HepG2 (cell line): ENCODE measurements around the gene ATP5MC2. TPM values are rescaled to one million over a fixed set of nuclear protein-coding genes. Genes with fewer than 3 reads are reported as not detected.

Experiments used
- AGO1 ChIP-seq: fragments of 200-400 bp; formaldehyde crosslinking; IDR thresholded peaks from 2 replicates; pipeline ENCODE4 v1.6.1; 2017; ENCODE audit warnings: mild to moderate bottlenecking, low read depth, low read length, moderate library complexity; ENCODE audit not compliant: poor library complexity, severe bottlenecking
- ASH2L ChIP-seq: fragments of 300-600, 200-600 bp; sonication (generic); IDR thresholded peaks from 2 replicates; pipeline ENCODE4 v1.7.0; 2017; ENCODE audit warnings: low read depth, mild to moderate bottlenecking, moderate library complexity, mixed read lengths, low read length; ENCODE audit not compliant: insufficient read length
- CAMTA2 ChIP-seq: sonication (generic); formaldehyde crosslinking; IDR thresholded peaks from 2 replicates; pipeline ENCODE4 v1.4.0; 2020; ENCODE audit warnings: mild to moderate bottlenecking, missing genetic modification reagents, borderline replicate concordance
- DPF2 ChIP-seq: sonication (generic); formaldehyde crosslinking; IDR thresholded peaks from 2 replicates; pipeline ENCODE4 v1.4.0; 2020; ENCODE audit warnings: mild to moderate bottlenecking, low read depth, missing genetic modification reagents, borderline replicate concordance
- KAT2B ChIP-seq: fragments of 150-350 bp; IDR thresholded peaks from 2 replicates; pipeline ENCODE4 v1.6.1; 2014; ENCODE audit warnings: low read depth, low read length, borderline replicate concordance
- KDM4B ChIP-seq: sonication (generic); formaldehyde crosslinking; IDR thresholded peaks from 2 replicates; pipeline ENCODE4 v1.4.0; 2020; ENCODE audit warnings: missing genetic modification reagents
- MAFG ChIP-seq: sonication (generic); formaldehyde crosslinking; IDR thresholded peaks from 2 replicates; pipeline ENCODE4 v1.5.1; 2020; ENCODE audit warnings: mild to moderate bottlenecking, missing genetic modification reagents
- SAFB2 ChIP-seq: sonication (generic); formaldehyde crosslinking; IDR thresholded peaks from 2 replicates; pipeline ENCODE4 v1.5.1; 2020; ENCODE audit warnings: missing genetic modification reagents, low read depth, mild to moderate bottlenecking, borderline replicate concordance
- SETDB1 ChIP-seq: sonication (generic); formaldehyde crosslinking; IDR thresholded peaks from 2 replicates; pipeline ENCODE4 v1.5.1; 2020; ENCODE audit warnings: missing genetic modification reagents, mild to moderate bottlenecking, borderline replicate concordance
- ZNF44 ChIP-seq: sonication (generic); formaldehyde crosslinking; IDR thresholded peaks from 2 replicates; pipeline ENCODE4 v1.5.1; 2020; ENCODE audit warnings: mild to moderate bottlenecking, missing genetic modification reagents
- ZNF615 ChIP-seq: sonication (generic); formaldehyde crosslinking; IDR thresholded peaks from 2 replicates; pipeline ENCODE4 v1.5.0; 2020; ENCODE audit warnings: mild to moderate bottlenecking, missing genetic modification reagents, borderline replicate concordance
- ZNF792 ChIP-seq: IDR thresholded peaks from 2 replicates; pipeline ENCODE4 v1.6.1; 2016
- polyA plus RNA-seq, 8 experiments: library from polyadenylated mRNA; depleted of rRNA in 3 of 8; stranded (reverse) in 7 of 8; unstranded in 1 of 8; fragments of >200 nt; fragmentation: Illumina TruSeq in 4 of 8; extraction: Trizol in 4 of 8; gene quantifications; 2 replicates each; pipeline versions ENCODE4 v1.2.1 to v1.2.3, GENCODE V29; 2011 to 2016; ENCODE audit warnings: low read depth in 4 of 8, missing spikeins in 1 of 8, mixed read lengths in 1 of 8; ENCODE audit not compliant: insufficient read depth in 1 of 8
- total RNA-seq, 5 experiments: library from RNA; depleted of rRNA; stranded (reverse); fragments of >200 nt; fragmentation: Illumina TruSeq; extraction: Trizol; gene quantifications; 2 replicates each; pipeline ENCODE4 v1.2.3, GENCODE V29; 2016; ENCODE audit warnings: low read depth in 1 of 5
- TF ChIP-seq, protein P1 (sequence below): sonication (generic); formaldehyde crosslinking; IDR thresholded peaks from 2 replicates; pipeline ENCODE4 v1.8.0; 2022; ENCODE audit warnings: mild to moderate bottlenecking, missing genetic modification reagents
- TF ChIP-seq, protein P2 (sequence below): sonication (generic); formaldehyde crosslinking; IDR thresholded peaks from 2 replicates; pipeline ENCODE4 v1.5.0; 2020; ENCODE audit warnings: mild to moderate bottlenecking, missing genetic modification reagents, moderate library complexity
- TF ChIP-seq, protein P3 (sequence below): IDR thresholded peaks from 2 replicates; pipeline ENCODE4 v1.6.1; 2012; ENCODE audit warnings: low read depth, low read length, improper control_type of control experiment
- TF ChIP-seq, protein P4 (sequence below): sonication (generic); formaldehyde crosslinking; IDR thresholded peaks from 2 replicates; pipeline ENCODE4 v1.9.0; 2021; ENCODE audit warnings: missing genetic modification reagents, borderline replicate concordance
- TF ChIP-seq, protein P5 (sequence below): sonication (generic); formaldehyde crosslinking; IDR thresholded peaks from 2 replicates; pipeline ENCODE4 v1.5.1; 2020; ENCODE audit warnings: mild to moderate bottlenecking, missing genetic modification reagents, moderate library complexity

The ATP5MC2 gene
- total and polyA plus RNA-seq, 2 of the 13 experiments (the other 11 are each of a cell fraction or from before 2014, with no cell fraction given): 230 to 257 TPM

DNA sequence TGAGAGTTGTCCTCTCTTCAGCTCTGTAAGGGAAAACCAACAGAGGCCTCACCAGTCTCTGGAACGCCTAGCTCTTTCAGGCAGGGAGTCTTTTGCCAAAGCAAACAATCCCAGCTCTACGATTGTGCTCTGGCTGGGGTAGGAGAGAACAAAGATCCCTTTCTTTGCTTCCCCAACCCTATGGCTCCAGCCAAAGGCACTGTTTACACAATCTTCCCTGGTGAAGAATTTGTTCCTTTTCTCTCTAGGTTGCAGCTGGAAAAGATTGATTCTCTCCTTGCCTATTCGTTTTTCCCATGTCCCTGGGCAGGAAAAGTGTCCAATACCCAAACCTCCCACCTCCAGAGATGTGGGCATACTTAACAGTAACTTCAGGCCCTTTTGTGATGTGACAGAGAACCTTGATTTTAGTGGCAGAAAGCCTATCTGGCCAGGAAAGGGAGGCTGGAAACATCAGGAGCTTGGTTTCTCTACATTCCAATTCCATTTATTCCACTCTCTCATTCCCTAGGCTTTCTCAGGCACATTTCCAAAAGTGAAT is 16.8 kb downstream of the ATP5MC2 start (continued):
- TF ChIP-seq AGO1 (no peak), DPF2 (CRISPR knock-in tag) (peak; percentile 28; the same call in 1 of the 2 replicates), ZNF792 (CRISPR knock-in tag) (peak; percentile 55; the same call in 1 of the 2 replicates), KDM4B (CRISPR knock-in tag) (peak; percentile 79; the same call in 1 of the 2 replicates), KAT2B (no peak), ASH2L (peak; percentile 37), CAMTA2 (CRISPR knock-in tag) (no peak), ZNF44 (CRISPR knock-in tag) (0 out of 2 replicates have a peak, but pooled peaks have one; percentile 18), MAFG (CRISPR knock-in tag) (no peak), SETDB1 (no peak), SAFB2 (CRISPR knock-in tag) (no peak), ZNF615 (CRISPR knock-in tag) (no peak)
- TF ChIP-seq, protein P1, sequence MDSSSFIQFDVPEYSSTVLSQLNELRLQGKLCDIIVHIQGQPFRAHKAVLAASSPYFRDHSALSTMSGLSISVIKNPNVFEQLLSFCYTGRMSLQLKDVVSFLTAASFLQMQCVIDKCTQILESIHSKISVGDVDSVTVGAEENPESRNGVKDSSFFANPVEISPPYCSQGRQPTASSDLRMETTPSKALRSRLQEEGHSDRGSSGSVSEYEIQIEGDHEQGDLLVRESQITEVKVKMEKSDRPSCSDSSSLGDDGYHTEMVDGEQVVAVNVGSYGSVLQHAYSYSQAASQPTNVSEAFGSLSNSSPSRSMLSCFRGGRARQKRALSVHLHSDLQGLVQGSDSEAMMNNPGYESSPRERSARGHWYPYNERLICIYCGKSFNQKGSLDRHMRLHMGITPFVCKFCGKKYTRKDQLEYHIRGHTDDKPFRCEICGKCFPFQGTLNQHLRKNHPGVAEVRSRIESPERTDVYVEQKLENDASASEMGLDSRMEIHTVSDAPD (CRISPR knock-in tag): peak; percentile 99
- TF ChIP-seq, protein P2, sequence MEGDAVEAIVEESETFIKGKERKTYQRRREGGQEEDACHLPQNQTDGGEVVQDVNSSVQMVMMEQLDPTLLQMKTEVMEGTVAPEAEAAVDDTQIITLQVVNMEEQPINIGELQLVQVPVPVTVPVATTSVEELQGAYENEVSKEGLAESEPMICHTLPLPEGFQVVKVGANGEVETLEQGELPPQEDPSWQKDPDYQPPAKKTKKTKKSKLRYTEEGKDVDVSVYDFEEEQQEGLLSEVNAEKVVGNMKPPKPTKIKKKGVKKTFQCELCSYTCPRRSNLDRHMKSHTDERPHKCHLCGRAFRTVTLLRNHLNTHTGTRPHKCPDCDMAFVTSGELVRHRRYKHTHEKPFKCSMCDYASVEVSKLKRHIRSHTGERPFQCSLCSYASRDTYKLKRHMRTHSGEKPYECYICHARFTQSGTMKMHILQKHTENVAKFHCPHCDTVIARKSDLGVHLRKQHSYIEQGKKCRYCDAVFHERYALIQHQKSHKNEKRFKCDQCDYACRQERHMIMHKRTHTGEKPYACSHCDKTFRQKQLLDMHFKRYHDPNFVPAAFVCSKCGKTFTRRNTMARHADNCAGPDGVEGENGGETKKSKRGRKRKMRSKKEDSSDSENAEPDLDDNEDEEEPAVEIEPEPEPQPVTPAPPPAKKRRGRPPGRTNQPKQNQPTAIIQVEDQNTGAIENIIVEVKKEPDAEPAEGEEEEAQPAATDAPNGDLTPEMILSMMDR (CRISPR knock-in tag): peak; percentile 18; the same call in 1 of the 2 replicates
- TF ChIP-seq, protein P3, sequence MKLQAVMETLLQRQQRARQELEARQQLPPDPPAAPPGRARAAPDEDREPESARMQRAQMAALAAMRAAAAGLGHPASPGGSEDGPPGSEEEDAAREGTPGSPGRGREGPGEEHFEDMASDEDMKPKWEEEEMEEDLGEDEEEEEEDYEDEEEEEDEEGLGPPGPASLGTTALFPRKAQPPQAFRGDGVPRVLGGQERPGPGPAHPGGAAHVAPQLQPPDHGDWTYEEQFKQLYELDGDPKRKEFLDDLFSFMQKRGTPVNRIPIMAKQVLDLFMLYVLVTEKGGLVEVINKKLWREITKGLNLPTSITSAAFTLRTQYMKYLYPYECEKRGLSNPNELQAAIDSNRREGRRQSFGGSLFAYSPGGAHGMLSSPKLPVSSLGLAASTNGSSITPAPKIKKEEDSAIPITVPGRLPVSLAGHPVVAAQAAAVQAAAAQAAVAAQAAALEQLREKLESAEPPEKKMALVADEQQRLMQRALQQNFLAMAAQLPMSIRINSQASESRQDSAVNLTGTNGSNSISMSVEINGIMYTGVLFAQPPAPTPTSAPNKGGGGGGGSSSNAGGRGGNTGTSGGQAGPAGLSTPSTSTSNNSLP: 0 out of 2 replicates have a peak, but pooled peaks have one; percentile 34
- TF ChIP-seq, protein P4, sequence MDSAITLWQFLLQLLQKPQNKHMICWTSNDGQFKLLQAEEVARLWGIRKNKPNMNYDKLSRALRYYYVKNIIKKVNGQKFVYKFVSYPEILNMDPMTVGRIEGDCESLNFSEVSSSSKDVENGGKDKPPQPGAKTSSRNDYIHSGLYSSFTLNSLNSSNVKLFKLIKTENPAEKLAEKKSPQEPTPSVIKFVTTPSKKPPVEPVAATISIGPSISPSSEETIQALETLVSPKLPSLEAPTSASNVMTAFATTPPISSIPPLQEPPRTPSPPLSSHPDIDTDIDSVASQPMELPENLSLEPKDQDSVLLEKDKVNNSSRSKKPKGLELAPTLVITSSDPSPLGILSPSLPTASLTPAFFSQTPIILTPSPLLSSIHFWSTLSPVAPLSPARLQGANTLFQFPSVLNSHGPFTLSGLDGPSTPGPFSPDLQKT (CRISPR knock-in tag): no peak
- TF ChIP-seq, protein P5, sequence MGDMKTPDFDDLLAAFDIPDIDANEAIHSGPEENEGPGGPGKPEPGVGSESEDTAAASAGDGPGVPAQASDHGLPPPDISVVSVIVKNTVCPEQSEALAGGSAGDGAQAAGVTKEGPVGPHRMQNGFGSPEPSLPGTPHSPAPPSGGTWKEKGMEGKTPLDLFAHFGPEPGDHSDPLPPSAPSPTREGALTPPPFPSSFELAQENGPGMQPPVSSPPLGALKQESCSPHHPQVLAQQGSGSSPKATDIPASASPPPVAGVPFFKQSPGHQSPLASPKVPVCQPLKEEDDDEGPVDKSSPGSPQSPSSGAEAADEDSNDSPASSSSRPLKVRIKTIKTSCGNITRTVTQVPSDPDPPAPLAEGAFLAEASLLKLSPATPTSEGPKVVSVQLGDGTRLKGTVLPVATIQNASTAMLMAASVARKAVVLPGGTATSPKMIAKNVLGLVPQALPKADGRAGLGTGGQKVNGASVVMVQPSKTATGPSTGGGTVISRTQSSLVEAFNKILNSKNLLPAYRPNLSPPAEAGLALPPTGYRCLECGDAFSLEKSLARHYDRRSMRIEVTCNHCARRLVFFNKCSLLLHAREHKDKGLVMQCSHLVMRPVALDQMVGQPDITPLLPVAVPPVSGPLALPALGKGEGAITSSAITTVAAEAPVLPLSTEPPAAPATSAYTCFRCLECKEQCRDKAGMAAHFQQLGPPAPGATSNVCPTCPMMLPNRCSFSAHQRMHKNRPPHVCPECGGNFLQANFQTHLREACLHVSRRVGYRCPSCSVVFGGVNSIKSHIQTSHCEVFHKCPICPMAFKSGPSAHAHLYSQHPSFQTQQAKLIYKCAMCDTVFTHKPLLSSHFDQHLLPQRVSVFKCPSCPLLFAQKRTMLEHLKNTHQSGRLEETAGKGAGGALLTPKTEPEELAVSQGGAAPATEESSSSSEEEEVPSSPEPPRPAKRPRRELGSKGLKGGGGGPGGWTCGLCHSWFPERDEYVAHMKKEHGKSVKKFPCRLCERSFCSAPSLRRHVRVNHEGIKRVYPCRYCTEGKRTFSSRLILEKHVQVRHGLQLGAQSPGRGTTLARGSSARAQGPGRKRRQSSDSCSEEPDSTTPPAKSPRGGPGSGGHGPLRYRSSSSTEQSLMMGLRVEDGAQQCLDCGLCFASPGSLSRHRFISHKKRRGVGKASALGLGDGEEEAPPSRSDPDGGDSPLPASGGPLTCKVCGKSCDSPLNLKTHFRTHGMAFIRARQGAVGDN (CRISPR knock-in tag): no peak
